Hypothalamus (tissue), 51 donors: ENCODE results near the gene INPP5A.

Experiments used
- DNase-seq, 51 donors: peaks; one replicate each; lab custom pipeline; 2025; lab: John Stamatoyannopoulos, UW

The INPP5A gene

GRCh38 chr10:132744839-132745238, 207.3 kb downstream of the INPP5A start:
- DNase-seq: no peak

GRCh38 chr10:132745511-132745910, 207.9 kb downstream of the INPP5A start:
- no peak for DNase-seq

- DNase-seq: no peak
Observed at GRCh38 chr10:132745971-132746370, 208.4 kb downstream of the INPP5A start.

- DNase-seq: peak in 1 of 51 donors; percentile 29
Observed at GRCh38 chr10:132746386-132746785, 208.8 kb downstream of the INPP5A start.

GRCh38 chr10:132746801-132747625, 209.4 kb downstream of the INPP5A start:
- DNase-seq: peak in 32 of 51 donors; percentile 26 to 78 (median 46)

GRCh38 chr10:132748135-132748534, 210.5 kb downstream of the INPP5A start:
- no peak for DNase-seq

GRCh38 chr10:132748545-132749370, 211.2 kb downstream of the INPP5A start:
- no peak for DNase-seq

GRCh38 chr10:132749371-132749795, 211.8 kb downstream of the INPP5A start:
- DNase-seq: no peak

GRCh38 chr10:132750936-132751335, 213.3 kb downstream of the INPP5A start:
- DNase-seq: no peak

GRCh38 chr10:132752378-132752777, 214.8 kb downstream of the INPP5A start:
- DNase-seq: no peak

- DNase-seq: no peak
Observed at GRCh38 chr10:132752961-132753360, 215.4 kb downstream of the INPP5A start.

GRCh38 chr10:132753596-132753995, 216.0 kb downstream of the INPP5A start:
- DNase-seq: no peak

- no peak for DNase-seq
Observed at GRCh38 chr10:132754071-132754470, 216.5 kb downstream of the INPP5A start.

GRCh38 chr10:132755166-132755711, 217.7 kb downstream of the INPP5A start:
- DNase-seq: no peak

- no peak for DNase-seq
Observed at GRCh38 chr10:132756591-132756990, 219.0 kb downstream of the INPP5A start.

GRCh38 chr10:132757171-132757570, 219.6 kb downstream of the INPP5A start:
- DNase-seq: no peak

- DNase-seq: no peak
Observed at GRCh38 chr10:132758865-132759264, 221.3 kb downstream of the INPP5A start.

- DNase-seq: no peak
Observed at GRCh38 chr10:132761395-132762060, 223.9 kb downstream of the INPP5A start.

GRCh38 chr10:132762267-132762666, 224.7 kb downstream of the INPP5A start:
- peak in 2 of 51 donors; percentile 19 to 31 for DNase-seq

GRCh38 chr10:132763545-132763944, 226.0 kb downstream of the INPP5A start:
- DNase-seq: no peak

- DNase-seq: no peak
Observed at GRCh38 chr10:132764108-132764507, 226.5 kb downstream of the INPP5A start.
